SU-DHL-6 (cell line): ENCODE results near the gene FRY.

Experiments used
- H2AFZ ChIP-seq: fragments of 200-600 bp; sonication (generic); 2 replicates; pipeline ENCODE4 v1.6.1; 2014; ENCODE audit warnings: low read depth, mild to moderate bottlenecking, moderate library complexity, mixed read lengths, antibody characterized with exemption, low read length; ENCODE audit not compliant: severe bottlenecking
- H3F3A ChIP-seq: fragments of 200-600 bp; shearing (Covaris generic); 2 replicates; pipeline ENCODE4 v1.6.0; 2016; ENCODE audit warnings: antibody characterized with exemption, mild to moderate bottlenecking; ENCODE audit not compliant: insufficient read depth
- H3K27ac ChIP-seq: fragments of 200-600 bp; sonication (generic); 2 replicates; pipeline ENCODE4 v1.5.1; 2016; ENCODE audit warnings: low read depth, mild to moderate bottlenecking, low read length, moderate library complexity, mixed read lengths
- H3K27me3 ChIP-seq: fragments of 200-600 bp; sonication (generic), shearing (Covaris generic); 2 replicates; pipeline ENCODE4 v1.6.0; 2014; ENCODE audit warnings: mild to moderate bottlenecking, low read length
- H3K36me3 ChIP-seq: fragments of 200-600 bp; sonication (generic); 2 replicates; pipeline ENCODE4 v1.6.1; 2014; ENCODE audit warnings: mild to moderate bottlenecking, low read length, mixed read lengths
- H3K4me2 ChIP-seq: fragments of 300-600, 200-600 bp; shearing (Covaris generic), sonication (generic); 2 replicates; pipeline ENCODE4 v1.6.0; 2014; ENCODE audit warnings: low read length, low read depth, mild to moderate bottlenecking; ENCODE audit not compliant: poor library complexity, severe bottlenecking
- H3K4me3 ChIP-seq: fragments of 200-600 bp; sonication (generic); 2 replicates; pipeline ENCODE4 v1.5.1; 2014; ENCODE audit warnings: antibody characterized with exemption, low read length, mild to moderate bottlenecking, mixed read lengths; ENCODE audit not compliant: insufficient read depth, poor library complexity, severe bottlenecking
- H3K79me2 ChIP-seq: fragments of 200-600 bp; sonication (generic); 2 replicates; pipeline ENCODE4 v1.6.1; 2014; ENCODE audit warnings: mild to moderate bottlenecking, low read length, moderate library complexity; ENCODE audit not compliant: insufficient read depth
- H3K9ac ChIP-seq: fragments of 200-600 bp; sonication (generic); 2 replicates; pipeline ENCODE4 v1.7.0; 2014; ENCODE audit warnings: mild to moderate bottlenecking, low read length
- H3K9me2 ChIP-seq: fragments of 200-600 bp; sonication (generic); replicated peaks from 2 replicates; pipeline ENCODE4 v1.6.1; 2014; ENCODE audit warnings: low read length; ENCODE audit not compliant: insufficient read depth
- H3K9me3 ChIP-seq: fragments of 200-600 bp; sonication (generic); 2 replicates; pipeline ENCODE4 v1.6.1; 2014; ENCODE audit warnings: low read length, mixed read lengths; ENCODE audit not compliant: insufficient read depth
- H4K20me1 ChIP-seq: fragments of 200-600 bp; sonication (generic); 2 replicates; pipeline ENCODE4 v1.6.1; 2014; ENCODE audit warnings: low read depth, mild to moderate bottlenecking, antibody characterized with exemption, low read length, moderate library complexity, mixed read lengths
- EZH2phosphoT487 ChIP-seq: fragments of 200-600 bp; sonication (generic), shearing (Covaris generic); conservative IDR thresholded peaks from 2 replicates; pipeline ENCODE4 v1.6.1; 2018; ENCODE audit warnings: mild to moderate bottlenecking, antibody characterized with exemption, low read length, moderate library complexity, mixed read lengths
- TF ChIP-seq, protein P1 (sequence below): fragments of 200-600 bp; sonication (generic); IDR thresholded peaks from one replicate; pipeline ENCODE4 v1.5.1; 2017; ENCODE audit warnings: antibody characterized with exemption, mild to moderate bottlenecking, low read length, moderate library complexity; ENCODE audit not compliant: insufficient read depth, poor library complexity, severe bottlenecking

Gene FRY

DNA sequence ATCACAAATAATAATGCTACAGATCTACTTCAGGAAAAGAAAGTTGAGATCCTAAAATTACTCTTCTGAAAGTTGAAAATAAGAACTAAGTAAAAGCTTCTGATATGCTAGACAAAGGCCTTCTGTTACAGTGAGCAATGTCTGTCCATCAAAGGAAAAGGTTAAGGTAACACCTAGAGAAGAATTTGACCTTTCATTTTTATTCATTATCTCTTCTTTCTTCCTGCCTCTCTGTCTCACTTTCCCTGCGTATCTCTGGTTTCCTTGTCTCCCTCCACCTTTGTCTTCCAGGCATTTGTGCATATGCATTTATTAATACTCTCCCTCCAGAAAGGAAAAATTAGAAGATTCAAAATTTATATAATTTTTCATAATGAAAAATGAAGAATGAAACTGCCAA is 234.6 kb downstream of the FRY start:
- Histone ChIP-seq H3K79me2 (no peaks in the 10 kb centered on the region), H3K27ac (no peak overlapping the region), H3K36me3 (no peaks in the 10 kb centered on the region), H3K4me2 (no peak overlapping the region), H2AFZ (no peak overlapping the region), H4K20me1 (no peaks in the 10 kb centered on the region), H3K9me3 (no peaks in the 10 kb centered on the region), H3K9me2 (no peaks in the 10 kb centered on the region), H3K4me3 (no peak overlapping the region), H3K9ac (no peak overlapping the region), H3K27me3 (no peaks in the 10 kb centered on the region), H3F3A (no peaks in the 10 kb centered on the region)
- TF ChIP-seq, protein P1, sequence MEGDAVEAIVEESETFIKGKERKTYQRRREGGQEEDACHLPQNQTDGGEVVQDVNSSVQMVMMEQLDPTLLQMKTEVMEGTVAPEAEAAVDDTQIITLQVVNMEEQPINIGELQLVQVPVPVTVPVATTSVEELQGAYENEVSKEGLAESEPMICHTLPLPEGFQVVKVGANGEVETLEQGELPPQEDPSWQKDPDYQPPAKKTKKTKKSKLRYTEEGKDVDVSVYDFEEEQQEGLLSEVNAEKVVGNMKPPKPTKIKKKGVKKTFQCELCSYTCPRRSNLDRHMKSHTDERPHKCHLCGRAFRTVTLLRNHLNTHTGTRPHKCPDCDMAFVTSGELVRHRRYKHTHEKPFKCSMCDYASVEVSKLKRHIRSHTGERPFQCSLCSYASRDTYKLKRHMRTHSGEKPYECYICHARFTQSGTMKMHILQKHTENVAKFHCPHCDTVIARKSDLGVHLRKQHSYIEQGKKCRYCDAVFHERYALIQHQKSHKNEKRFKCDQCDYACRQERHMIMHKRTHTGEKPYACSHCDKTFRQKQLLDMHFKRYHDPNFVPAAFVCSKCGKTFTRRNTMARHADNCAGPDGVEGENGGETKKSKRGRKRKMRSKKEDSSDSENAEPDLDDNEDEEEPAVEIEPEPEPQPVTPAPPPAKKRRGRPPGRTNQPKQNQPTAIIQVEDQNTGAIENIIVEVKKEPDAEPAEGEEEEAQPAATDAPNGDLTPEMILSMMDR: no peak
- no peak for TF ChIP-seq EZH2phosphoT487

DNA sequence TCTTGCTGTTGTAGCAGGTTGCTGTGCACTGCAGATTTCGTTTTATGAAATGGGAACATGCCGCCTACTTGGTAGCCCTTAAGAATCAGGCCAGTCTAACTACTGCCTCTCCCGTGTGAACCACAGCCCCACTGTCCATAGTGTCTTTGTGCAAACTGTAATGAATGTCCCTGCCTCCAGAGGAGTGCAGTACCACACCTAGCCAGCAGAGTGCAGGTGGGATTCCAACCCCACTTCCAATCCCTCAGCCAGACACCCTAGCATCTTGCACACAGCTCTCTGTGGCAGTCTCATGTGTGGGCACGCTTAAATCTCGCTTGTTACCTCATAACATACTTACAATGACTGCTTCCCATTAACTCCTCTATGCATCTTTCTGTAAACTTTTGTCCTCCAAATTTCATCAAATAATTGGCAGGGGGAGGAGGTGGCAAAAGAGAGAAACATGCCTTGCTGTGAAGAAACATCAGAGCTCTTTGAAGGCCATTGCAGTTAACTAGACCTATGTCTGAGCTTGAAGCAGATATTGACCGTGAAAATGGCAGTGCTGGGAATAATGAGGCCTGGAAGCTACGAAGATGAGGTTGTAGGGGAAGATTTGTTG is 236.4 kb downstream of the FRY start:
- Histone ChIP-seq H3K9me2 (no peaks in the 10 kb centered on the region), H3K36me3 (no peaks in the 10 kb centered on the region), H3K27me3 (no peaks in the 10 kb centered on the region), H3K9ac (no peak overlapping the region), H3K79me2 (no peaks in the 10 kb centered on the region), H4K20me1 (no peaks in the 10 kb centered on the region), H3K4me2 (no peak overlapping the region), H3K4me3 (no peak overlapping the region), H3K27ac (no peak overlapping the region), H3F3A (no peaks in the 10 kb centered on the region), H2AFZ (no peak overlapping the region), H3K9me3 (no peaks in the 10 kb centered on the region)
- TF ChIP-seq, protein P1: peak; percentile 45
- no peak for TF ChIP-seq EZH2phosphoT487

- no peak overlapping the region for H3K4me2 ChIP-seq
- H3K9ac ChIP-seq: no peak overlapping the region
- TF ChIP-seq EZH2phosphoT487: no peak
- TF ChIP-seq, protein P1: no peak
- no peaks in the 10 kb centered on the region for H3K36me3 ChIP-seq
- H4K20me1 ChIP-seq: no peaks in the 10 kb centered on the region
- no peaks in the 10 kb centered on the region for H3K27me3 ChIP-seq
- no peaks in the 10 kb centered on the region for H3K9me2 ChIP-seq
- no peaks in the 10 kb centered on the region for H3F3A ChIP-seq
- H2AFZ ChIP-seq: no peak overlapping the region
- H3K79me2 ChIP-seq: no peaks in the 10 kb centered on the region
- no peak overlapping the region for H3K4me3 ChIP-seq
- no peaks in the 10 kb centered on the region for H3K9me3 ChIP-seq
- H3K27ac ChIP-seq: no peak overlapping the region
These were observed 240.6 kb downstream of the FRY start for GRCh38 chr13:32272021-32272683.
